Gastroesophageal sphincter (tissue), 3 donors: Measurements from ENCODE around the gene LYPLAL1.

ENCODE experiments used
- EP300 ChIP-seq: sonication (generic); formaldehyde crosslinking; IDR thresholded peaks from one replicate; pipeline ENCODE4 v1.6.1; 2017; ENCODE audit warnings: antibody characterized with exemption, mild to moderate bottlenecking
- POLR2A ChIP-seq, 2 donors: fragments of 450-650 bp; IDR thresholded peaks; one replicate each; pipeline ENCODE4 v1.6.1; 2017; ENCODE audit warnings: antibody characterized with exemption in 2 of 2, mild to moderate bottlenecking in 2 of 2, moderate library complexity in 1 of 2
- TF ChIP-seq, protein P1 (sequence below), 4 experiments: fragments of 200-600 bp in 2 of 4; fragments of 450-650 bp in 2 of 4; sonication (generic) in 1 of 4; IDR thresholded peaks; one replicate each; pipeline ENCODE4 v1.5.1; 2017 to 2019; ENCODE audit warnings: antibody characterized with exemption in 4 of 4, mild to moderate bottlenecking in 2 of 4, moderate library complexity in 2 of 4

DNA sequence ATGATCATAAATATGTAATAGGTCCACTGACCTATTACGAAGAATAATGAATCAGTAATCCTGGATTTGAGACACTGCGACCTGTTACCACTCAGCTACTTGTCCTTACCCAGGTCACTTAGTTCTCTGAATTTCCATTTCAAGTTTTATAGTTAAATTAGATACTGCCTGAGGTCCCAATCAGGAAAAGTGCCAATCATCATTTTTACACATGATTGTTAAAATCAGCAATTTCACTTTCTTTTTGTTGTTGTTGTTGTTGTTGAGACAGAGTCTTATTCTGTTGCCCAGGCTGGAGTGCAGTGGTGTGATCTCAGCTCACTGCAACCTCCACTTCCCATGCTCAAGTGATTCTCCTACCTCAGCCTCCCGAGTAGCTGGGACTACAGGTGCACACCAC lies 22.8 kb upstream of the LYPLAL1 start:
- TF ChIP-seq, protein P1, sequence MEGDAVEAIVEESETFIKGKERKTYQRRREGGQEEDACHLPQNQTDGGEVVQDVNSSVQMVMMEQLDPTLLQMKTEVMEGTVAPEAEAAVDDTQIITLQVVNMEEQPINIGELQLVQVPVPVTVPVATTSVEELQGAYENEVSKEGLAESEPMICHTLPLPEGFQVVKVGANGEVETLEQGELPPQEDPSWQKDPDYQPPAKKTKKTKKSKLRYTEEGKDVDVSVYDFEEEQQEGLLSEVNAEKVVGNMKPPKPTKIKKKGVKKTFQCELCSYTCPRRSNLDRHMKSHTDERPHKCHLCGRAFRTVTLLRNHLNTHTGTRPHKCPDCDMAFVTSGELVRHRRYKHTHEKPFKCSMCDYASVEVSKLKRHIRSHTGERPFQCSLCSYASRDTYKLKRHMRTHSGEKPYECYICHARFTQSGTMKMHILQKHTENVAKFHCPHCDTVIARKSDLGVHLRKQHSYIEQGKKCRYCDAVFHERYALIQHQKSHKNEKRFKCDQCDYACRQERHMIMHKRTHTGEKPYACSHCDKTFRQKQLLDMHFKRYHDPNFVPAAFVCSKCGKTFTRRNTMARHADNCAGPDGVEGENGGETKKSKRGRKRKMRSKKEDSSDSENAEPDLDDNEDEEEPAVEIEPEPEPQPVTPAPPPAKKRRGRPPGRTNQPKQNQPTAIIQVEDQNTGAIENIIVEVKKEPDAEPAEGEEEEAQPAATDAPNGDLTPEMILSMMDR (IDR thresholded peaks at IDR 0.05): no peak
- TF ChIP-seq EP300 (no peak), POLR2A (IDR thresholded peaks at IDR 0.05) (no peak)
